Right atrium auricular region (tissue), 2 donors: Measurements from ENCODE around the gene LMTK2. TPM values are rescaled to one million over a fixed set of nuclear protein-coding genes. Genes with fewer than 3 reads are reported as not detected.

ENCODE experiments used
- DNase-seq: peaks from one replicate; pipeline ENCODE4 v3.0.0-alpha.2; 2019; ENCODE audit warnings: low spot score
- H3K27ac ChIP-seq, 2 donors: fragments of 200-600 bp; sonication (generic); 1 replicate in 1 of 2; 2 replicates in 1 of 2; pipeline ENCODE4 v1.5.1; 2016 to 2019
- H3K27me3 ChIP-seq, 2 donors: fragments of 200-600 bp; sonication (generic); one replicate each; pipeline versions ENCODE4 v1.5.1 to v1.6.0; 2017 to 2019
- H3K36me3 ChIP-seq: fragments of 200-600 bp; sonication (generic); one replicate; pipeline ENCODE4 v1.5.1; 2016
- H3K4me1 ChIP-seq, 2 donors: fragments of 200-600 bp; sonication (generic); one replicate each; pipeline versions ENCODE4 v1.5.1 to v1.6.0; 2017 to 2019
- H3K4me3 ChIP-seq, 2 donors: fragments of 200-600 bp; sonication (generic); 1 replicate in 1 of 2; 2 replicates in 1 of 2; pipeline ENCODE4 v1.5.1; 2017 to 2019; ENCODE audit warnings: mild to moderate bottlenecking in 1 of 2, moderate library complexity in 1 of 2
- H3K9me3 ChIP-seq, 2 donors: fragments of 200-600 bp; sonication (generic); one replicate each; pipeline ENCODE4 v1.5.1; 2019
- CTCF ChIP-seq, 2 donors: fragments of 200-600 bp; sonication (generic); IDR thresholded peaks; one replicate each; pipeline ENCODE4 v1.5.1; 2019; ENCODE audit warnings: antibody characterized with exemption in 2 of 2
- total RNA-seq, 2 donors: library from RNA; depleted of rRNA; stranded (reverse); fragments of >200 nt; gene quantifications; one replicate each; pipeline ENCODE4 v1.1.0, GENCODE V29; 2016

Gene LMTK2
- total RNA-seq, 2 donors from 2014 or later = 39.2 to 54.1 TPM

- Histone ChIP-seq H3K4me3 (no peak overlapping the region), H3K9me3 (peaks cover 0 to 4% of the 10 kb centered on the region in 2 donors), H3K27ac (no peak overlapping the region), H3K4me1 (no peaks in the 10 kb centered on the region), H3K36me3 (no peaks in the 10 kb centered on the region), H3K27me3 (no peaks in the 10 kb centered on the region)
- TF ChIP-seq CTCF (IDR thresholded peaks at IDR 0.05) = no peak
- no peak for DNase-seq
Measured at GRCh38 chr7:98066934-98067507, 39.6 kb upstream of the LMTK2 start.

- DNase-seq = no peak
- H3K4me1 ChIP-seq = no peaks in the 10 kb centered on the region
- no peaks in the 10 kb centered on the region for H3K36me3 ChIP-seq
- no peak for TF ChIP-seq CTCF (IDR thresholded peaks at IDR 0.05)
- H3K27ac ChIP-seq = no peak overlapping the region
- H3K4me3 ChIP-seq = no peak overlapping the region
- H3K27me3 ChIP-seq = no peaks in the 10 kb centered on the region
- H3K9me3 ChIP-seq = no peaks in the 10 kb centered on the region
Measured at GRCh38 chr7:98073047-98073446, 33.6 kb upstream of the LMTK2 start.

- H3K4me3 ChIP-seq = no peak overlapping the region
- H3K36me3 ChIP-seq = no peaks in the 10 kb centered on the region
- no peak overlapping the region for H3K27ac ChIP-seq
- H3K4me1 ChIP-seq = peaks cover 0 to 9% of the 10 kb centered on the region in 2 donors
- H3K9me3 ChIP-seq = no peaks in the 10 kb centered on the region
- H3K27me3 ChIP-seq = no peaks in the 10 kb centered on the region
- TF ChIP-seq CTCF (IDR thresholded peaks at IDR 0.05) = no peak
- DNase-seq = no peak
Measured at GRCh38 chr7:98075801-98076200, 30.9 kb upstream of the LMTK2 start.

- Histone ChIP-seq H3K27ac (no peak overlapping the region), H3K36me3 (no peaks in the 10 kb centered on the region), H3K9me3 (no peaks in the 10 kb centered on the region), H3K4me3 (no peak overlapping the region), H3K27me3 (no peaks in the 10 kb centered on the region), H3K4me1 (peaks cover 0 to 9% of the 10 kb centered on the region in 2 donors)
- TF ChIP-seq CTCF (IDR thresholded peaks at IDR 0.05) = no peak
- no peak for DNase-seq
Measured at GRCh38 chr7:98077762-98078161, 28.9 kb upstream of the LMTK2 start.

- Histone ChIP-seq H3K9me3 (no peaks in the 10 kb centered on the region), H3K4me1 (peaks cover 0 to 9% of the 10 kb centered on the region in 2 donors), H3K4me3 (no peak overlapping the region), H3K27ac (no peak overlapping the region), H3K27me3 (no peaks in the 10 kb centered on the region), H3K36me3 (no peaks in the 10 kb centered on the region)
- TF ChIP-seq CTCF (IDR thresholded peaks at IDR 0.05) = no peak
- no peak for DNase-seq
Measured at GRCh38 chr7:98078197-98078870, 28.3 kb upstream of the LMTK2 start.
